ENCODE measurements around the gene KNCN. TPM values are rescaled to one million over a fixed set of nuclear protein-coding genes. Genes with fewer than 3 reads are reported as not detected.

The KNCN gene
- total RNA-seq (2014; rRNA removed; shearing (Covaris generic)), result not detected in 2 replicates

DNA sequence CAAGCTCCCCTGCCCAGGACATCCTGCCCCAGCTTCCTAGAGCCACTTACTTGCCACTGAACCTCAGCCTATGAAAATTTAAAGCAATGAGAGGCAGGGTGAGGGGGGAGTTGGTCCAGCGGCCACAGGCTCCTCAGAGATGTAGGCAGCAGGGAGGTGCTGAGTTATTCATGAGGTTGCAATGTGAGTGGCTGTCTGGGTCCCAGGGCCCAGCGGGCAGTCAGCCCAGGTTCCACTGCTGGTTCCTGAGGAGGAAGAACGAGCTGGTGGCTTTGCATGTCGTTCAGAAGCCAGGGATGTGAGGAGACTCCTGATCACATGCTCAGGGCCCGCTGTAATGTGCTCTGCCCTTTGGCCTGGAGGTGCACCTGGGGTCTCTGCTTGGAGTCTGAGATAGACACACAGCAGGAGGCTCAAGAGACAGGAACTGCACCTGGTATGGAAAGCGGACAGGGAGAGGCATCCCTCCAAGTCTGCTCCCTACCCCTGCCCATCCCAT, at the start of gene KNCN:
KNCN (minus strand) TSS at position 51 of the 499 bp plus-strand sequence. CDS start 432 bp downstream, outside the sequence.
- no peaks in the 10 kb centered on the region for H3K27me3 ChIP-seq (replicated peaks)
- H3K9me3 ChIP-seq (replicated peaks), result no peaks in the 10 kb centered on the region
- DNase-seq (ENCODE audit: low read depth in 1 of 2, low spot score in 2 of 2), result no peak
- no peaks in the 10 kb centered on the region for H3K36me3 ChIP-seq
- H3K4me1 ChIP-seq (replicated peaks), result no peaks in the 10 kb centered on the region
- no peak within 1 kb of the TSS for H3K4me3 ChIP-seq
- no peak within 1 kb of the TSS for H3K27ac ChIP-seq

DNA sequence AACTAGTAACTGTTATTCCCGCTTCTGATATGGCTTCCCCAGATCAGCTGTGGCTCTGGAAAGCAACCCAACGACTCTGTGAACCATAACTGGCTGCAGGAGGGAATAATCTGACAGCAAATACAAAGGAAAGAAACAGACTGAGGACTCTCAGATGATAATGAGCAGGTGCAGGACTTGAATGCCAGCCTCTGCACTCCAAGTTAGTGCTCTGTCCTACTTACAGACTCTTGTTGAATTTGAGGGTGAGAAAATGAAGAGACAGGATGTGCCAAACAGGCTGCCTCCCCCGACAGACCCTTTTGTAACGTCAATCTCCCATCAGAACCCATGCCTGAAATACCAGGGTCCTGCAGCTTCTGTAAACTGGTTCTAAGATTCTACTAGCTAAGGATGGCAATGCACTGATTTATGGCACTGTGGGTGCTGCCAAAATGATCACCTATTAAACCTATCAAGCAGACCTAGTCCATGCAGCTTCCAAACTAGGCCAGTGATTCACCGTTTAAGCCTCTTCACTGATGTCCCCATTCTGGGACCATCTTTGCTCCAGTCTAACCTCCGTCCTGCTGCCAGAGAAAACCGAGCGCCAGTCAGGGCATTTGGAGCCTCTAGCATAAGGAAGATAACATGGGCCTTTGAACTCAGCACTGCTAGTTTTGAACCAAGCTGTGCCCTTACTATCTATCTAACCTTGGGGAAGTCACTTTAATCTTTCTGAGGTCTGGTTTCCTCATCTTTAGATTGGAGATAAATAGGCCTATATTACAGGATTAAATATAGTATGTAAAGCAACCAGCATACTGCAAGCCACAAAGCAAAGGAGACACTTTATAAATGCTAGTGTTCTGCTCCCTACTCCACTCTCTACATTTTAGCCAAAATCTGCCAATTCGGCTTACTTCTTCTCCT, 47.9 kb upstream of the KNCN start:
- H3K27ac ChIP-seq, result no peak overlapping the region
- no peak for DNase-seq (ENCODE audit: low read depth in 1 of 2, low spot score in 2 of 2)
- peaks cover 6% of the 10 kb centered on the region; the same call in 1 of the 2 replicates for H3K36me3 ChIP-seq
- H3K4me3 ChIP-seq, result no peak overlapping the region
- H3K4me1 ChIP-seq (replicated peaks), result peaks cover 14% of the 10 kb centered on the region
- H3K9me3 ChIP-seq (replicated peaks), result no peaks in the 10 kb centered on the region
- no peaks in the 10 kb centered on the region for H3K27me3 ChIP-seq (replicated peaks)

DNA sequence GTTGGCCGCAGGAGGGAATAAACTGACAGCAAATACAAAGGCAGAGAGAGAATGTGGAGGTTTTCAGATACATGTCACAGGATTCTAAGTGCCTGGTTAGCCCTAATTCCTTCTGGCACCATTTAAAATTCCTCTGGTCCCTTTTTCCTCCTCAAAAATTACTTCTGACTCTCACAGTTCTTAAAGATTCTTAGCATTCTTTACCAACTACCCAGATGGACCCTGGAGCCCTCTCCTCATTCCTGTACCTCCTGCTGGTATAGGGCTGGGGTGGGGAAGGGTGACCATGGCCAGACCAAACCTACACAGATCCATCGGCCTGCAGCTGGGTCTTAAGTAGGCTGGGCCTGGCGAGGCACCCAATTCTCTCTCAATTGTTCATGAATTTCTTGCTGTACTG, 45.4 kb upstream of the KNCN start:
- H3K4me1 ChIP-seq (replicated peaks), result peaks cover 6% of the 10 kb centered on the region
- no peaks in the 10 kb centered on the region for H3K27me3 ChIP-seq (replicated peaks)
- no peak for DNase-seq (ENCODE audit: low read depth in 1 of 2, low spot score in 2 of 2)
- no peak overlapping the region for H3K27ac ChIP-seq
- no peak overlapping the region for H3K4me3 ChIP-seq
- peaks cover 26% of the 10 kb centered on the region for H3K36me3 ChIP-seq
- no peaks in the 10 kb centered on the region for H3K9me3 ChIP-seq (replicated peaks)

DNA sequence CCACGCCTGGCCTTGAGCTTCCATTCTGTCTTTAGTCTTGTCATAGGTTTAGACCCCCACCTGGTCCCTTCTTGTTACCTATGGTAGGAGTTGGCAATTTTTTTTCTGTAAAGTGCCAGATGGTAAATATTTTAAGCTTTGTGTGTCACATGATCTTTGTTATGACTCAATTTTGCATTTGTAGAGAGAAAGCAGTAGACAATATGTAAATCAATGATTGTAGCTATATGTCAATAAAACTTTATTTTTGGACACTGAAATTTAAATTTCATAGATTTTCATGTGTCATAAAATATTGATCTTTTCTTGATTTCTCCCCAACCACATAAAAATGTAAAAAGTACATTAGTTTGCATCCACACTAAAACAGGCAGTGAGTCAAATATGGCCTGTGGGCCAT, 44.6 kb upstream of the KNCN start:
- no peak for DNase-seq (ENCODE audit: low read depth in 1 of 2, low spot score in 2 of 2)
- Histone ChIP-seq H3K27ac (no peak overlapping the region), H3K4me1 (replicated peaks) (peaks cover 6% of the 10 kb centered on the region), H3K9me3 (replicated peaks) (no peaks in the 10 kb centered on the region), H3K27me3 (replicated peaks) (no peaks in the 10 kb centered on the region), H3K36me3 (peaks cover 29% of the 10 kb centered on the region), H3K4me3 (no peak overlapping the region)

DNA sequence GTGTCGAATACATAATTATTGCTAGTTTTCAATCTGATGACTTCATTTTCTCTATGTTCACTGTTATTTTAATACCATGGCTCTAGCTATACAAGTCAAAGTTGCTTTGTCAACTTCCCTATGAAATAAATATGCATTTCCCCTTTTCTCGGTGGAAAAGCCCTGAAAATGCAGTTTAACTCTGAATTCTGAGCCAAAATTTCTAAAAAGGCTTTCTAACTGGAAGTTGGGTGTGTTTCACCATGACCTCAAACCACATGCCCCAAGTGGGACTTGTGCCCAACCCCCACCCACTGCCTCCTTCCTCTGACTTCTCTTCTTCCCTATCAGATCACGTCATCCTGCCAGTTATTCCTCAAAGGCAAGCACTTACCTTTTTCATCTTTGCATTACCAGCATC, 43.7 kb upstream of the KNCN start:
- Histone ChIP-seq H3K4me1 (replicated peaks) (peaks cover 2% of the 10 kb centered on the region), H3K9me3 (replicated peaks) (no peaks in the 10 kb centered on the region), H3K27ac (no peak overlapping the region), H3K27me3 (replicated peaks) (no peaks in the 10 kb centered on the region), H3K4me3 (no peak overlapping the region), H3K36me3 (peaks cover 38% of the 10 kb centered on the region)
- DNase-seq (ENCODE audit: low read depth in 1 of 2, low spot score in 2 of 2), result no peak

DNA sequence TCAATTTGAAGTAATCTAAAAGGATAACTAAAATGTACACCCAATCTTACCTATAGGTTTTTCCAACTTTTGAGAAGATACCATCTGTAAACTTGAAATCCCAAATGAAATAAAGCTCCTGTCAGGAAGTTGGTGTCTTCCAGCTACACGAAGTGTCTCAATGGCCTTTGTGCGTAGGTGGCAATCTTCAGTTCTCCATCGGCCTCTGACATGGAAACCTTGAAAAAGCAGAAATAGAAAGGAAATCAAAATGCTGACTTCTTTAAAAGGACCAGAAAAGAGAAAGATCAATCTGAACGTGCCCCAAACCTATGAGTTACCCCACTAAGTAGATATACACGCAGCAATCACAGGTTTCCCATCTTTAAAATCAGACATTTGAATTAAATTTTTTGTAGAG, 42.6 kb upstream of the KNCN start:
- H3K36me3 ChIP-seq, result peaks cover 43% of the 10 kb centered on the region
- H3K4me3 ChIP-seq, result no peak overlapping the region
- DNase-seq (ENCODE audit: low read depth in 1 of 2, low spot score in 2 of 2), result no peak
- no peaks in the 10 kb centered on the region for H3K9me3 ChIP-seq (replicated peaks)
- H3K27ac ChIP-seq, result no peak overlapping the region
- no peaks in the 10 kb centered on the region for H3K4me1 ChIP-seq (replicated peaks)
- no peaks in the 10 kb centered on the region for H3K27me3 ChIP-seq (replicated peaks)

DNA sequence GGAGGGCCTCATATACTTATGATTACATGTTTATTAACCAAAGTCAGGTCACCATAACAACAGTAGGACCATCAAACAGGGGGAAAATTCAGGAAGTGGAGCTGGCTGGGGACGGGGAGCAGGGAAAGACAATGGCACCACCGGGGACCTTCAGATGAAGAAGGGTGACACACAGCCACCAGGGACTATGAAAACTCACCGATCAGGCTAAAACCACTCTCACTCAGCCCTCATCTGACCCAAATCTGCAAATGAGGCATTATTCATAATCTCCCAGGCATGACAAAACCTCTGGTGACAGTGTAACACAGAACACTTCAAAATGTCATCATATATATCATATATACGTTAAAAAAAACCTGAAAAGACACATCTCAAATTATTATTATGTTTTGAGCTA, 41.4 kb upstream of the KNCN start:
- Histone ChIP-seq H3K36me3 (peaks cover 47% of the 10 kb centered on the region), H3K27ac (no peak overlapping the region), H3K4me1 (replicated peaks) (no peaks in the 10 kb centered on the region), H3K9me3 (replicated peaks) (no peaks in the 10 kb centered on the region), H3K27me3 (replicated peaks) (no peaks in the 10 kb centered on the region), H3K4me3 (no peak overlapping the region)
- no peak for DNase-seq (ENCODE audit: low read depth in 1 of 2, low spot score in 2 of 2)

DNA sequence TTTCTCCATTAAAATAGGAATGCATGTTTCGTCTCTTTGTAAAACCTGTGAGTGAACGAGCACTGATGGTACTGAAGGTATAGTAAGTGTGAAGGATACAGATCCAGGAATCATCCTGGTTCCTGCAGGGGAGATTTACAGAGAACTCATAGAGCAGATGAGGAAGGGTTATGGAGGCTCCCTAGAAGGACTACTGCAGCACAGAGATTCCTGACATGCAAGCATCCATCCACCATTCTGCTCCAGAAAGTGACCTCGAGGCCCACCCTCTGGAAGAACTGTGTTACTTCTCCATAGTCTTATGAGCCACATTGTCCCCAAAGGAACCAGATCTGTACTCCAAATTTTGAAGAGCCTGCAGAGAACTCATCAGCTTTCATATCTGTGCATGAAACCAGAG, 38.1 kb upstream of the KNCN start:
- peaks cover 54% of the 10 kb centered on the region for H3K36me3 ChIP-seq
- no peaks in the 10 kb centered on the region for H3K9me3 ChIP-seq (replicated peaks)
- no peaks in the 10 kb centered on the region for H3K27me3 ChIP-seq (replicated peaks)
- no peak overlapping the region for H3K4me3 ChIP-seq
- no peak for DNase-seq (ENCODE audit: low read depth in 1 of 2, low spot score in 2 of 2)
- no peak overlapping the region for H3K27ac ChIP-seq
- no peaks in the 10 kb centered on the region for H3K4me1 ChIP-seq (replicated peaks)

DNA sequence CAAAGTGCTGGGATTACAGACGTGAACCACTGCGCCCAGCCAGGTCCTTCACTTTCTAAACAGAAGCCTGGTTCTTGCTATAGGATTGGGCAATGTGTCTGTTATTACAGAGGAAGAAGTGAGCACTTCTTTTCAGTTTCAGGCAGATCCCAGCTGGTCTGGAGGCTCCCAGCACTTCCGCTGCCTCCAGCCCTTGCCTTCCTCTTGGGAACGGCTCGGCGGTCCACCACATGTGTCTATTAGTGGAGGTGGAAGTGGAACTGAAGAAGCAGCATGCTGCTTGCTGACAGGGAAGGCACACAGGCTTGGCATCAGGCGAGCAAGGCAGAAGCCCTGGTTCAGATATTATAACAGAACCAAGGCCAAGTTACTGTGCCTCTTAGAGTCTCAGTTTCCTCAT, 35.6 kb upstream of the KNCN start:
- Histone ChIP-seq H3K4me1 (replicated peaks) (no peaks in the 10 kb centered on the region), H3K27ac (no peak overlapping the region), H3K4me3 (no peak overlapping the region), H3K36me3 (peaks cover 40% of the 10 kb centered on the region), H3K27me3 (replicated peaks) (no peaks in the 10 kb centered on the region), H3K9me3 (replicated peaks) (no peaks in the 10 kb centered on the region)
- no peak for DNase-seq (ENCODE audit: low read depth in 1 of 2, low spot score in 2 of 2)

DNA sequence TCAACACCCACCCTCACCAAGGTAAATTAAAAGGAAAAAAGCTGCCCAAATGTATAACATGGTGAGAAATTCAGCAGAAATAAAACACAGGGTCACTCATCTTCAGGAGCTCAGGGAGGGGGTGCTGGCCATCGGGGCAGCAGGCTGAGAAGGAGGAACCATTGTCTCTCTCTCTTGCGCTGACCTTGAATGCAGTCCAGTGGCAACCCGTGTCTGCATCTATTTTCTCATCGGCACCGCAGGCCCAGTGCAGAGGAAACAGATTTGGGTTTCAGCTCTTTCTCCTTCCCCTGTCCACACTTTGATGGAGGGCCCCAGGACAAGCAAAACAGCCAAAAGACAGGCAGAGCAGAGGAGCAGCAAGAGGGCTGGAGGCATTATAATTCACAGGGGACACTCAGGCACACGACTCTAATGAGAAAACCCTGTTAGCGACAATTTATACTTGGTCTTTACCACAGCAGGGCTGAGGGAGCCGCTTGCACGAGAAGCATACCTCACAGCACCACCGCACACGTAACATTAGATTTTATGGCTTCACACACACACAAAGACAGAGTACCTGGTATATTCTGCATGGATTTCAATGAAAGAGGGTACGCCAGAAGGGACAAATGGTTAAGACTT, 34.0 kb upstream of the KNCN start:
- Histone ChIP-seq H3K27ac (no peak overlapping the region), H3K4me1 (replicated peaks) (no peaks in the 10 kb centered on the region), H3K4me3 (no peak overlapping the region), H3K9me3 (replicated peaks) (no peaks in the 10 kb centered on the region), H3K36me3 (peaks cover 41% of the 10 kb centered on the region), H3K27me3 (replicated peaks) (no peaks in the 10 kb centered on the region)
- no peak for DNase-seq (ENCODE audit: low read depth in 1 of 2, low spot score in 2 of 2)

DNA sequence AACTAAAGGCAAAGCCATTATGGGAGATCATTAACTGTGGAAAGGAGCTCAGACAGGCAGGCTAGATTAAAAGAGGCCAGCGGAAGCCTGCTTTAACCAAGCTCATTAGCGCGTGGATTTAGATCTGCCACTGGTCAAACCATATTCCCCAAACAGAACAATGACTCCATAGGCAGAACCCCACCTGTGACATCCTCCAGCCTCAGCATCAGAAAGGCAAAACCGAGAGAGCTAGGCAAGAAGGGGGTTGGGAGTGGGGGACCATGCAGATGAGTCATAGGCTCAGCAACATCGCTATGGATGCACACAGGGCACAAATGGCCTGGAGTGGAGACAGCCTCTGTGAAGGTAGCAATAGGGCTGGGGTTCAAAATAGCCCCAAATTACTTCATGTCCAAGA, 32.0 kb upstream of the KNCN start:
- Histone ChIP-seq H3K36me3 (peaks cover 43% of the 10 kb centered on the region), H3K27ac (no peak overlapping the region), H3K4me3 (no peak overlapping the region), H3K4me1 (replicated peaks) (no peaks in the 10 kb centered on the region), H3K27me3 (replicated peaks) (no peaks in the 10 kb centered on the region), H3K9me3 (replicated peaks) (no peaks in the 10 kb centered on the region)
- DNase-seq (ENCODE audit: low read depth in 1 of 2, low spot score in 2 of 2), result no peak

DNA sequence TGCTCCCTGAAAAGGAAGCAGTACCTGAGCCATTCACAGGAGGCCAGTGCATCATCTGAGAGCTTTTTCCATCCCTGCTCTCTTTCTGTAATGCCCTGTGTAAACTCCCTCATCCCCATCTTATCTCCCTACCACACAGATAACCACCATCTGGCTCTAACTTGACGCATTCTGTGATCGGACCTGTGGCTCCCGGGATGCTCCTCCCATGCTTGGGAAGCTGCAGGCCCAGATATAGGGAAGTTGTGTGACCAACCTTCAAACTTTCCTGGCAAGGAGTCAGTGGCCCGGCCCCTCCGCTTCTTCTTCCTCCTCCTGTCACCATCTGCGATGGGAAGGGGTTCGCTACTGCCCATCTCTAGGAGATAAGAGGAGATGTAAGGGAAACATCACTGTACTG, 31.5 kb upstream of the KNCN start:
- Histone ChIP-seq H3K9me3 (replicated peaks) (no peaks in the 10 kb centered on the region), H3K4me1 (replicated peaks) (no peaks in the 10 kb centered on the region), H3K27ac (no peak overlapping the region), H3K27me3 (replicated peaks) (no peaks in the 10 kb centered on the region), H3K4me3 (no peak overlapping the region), H3K36me3 (peaks cover 44% of the 10 kb centered on the region)
- DNase-seq (ENCODE audit: low read depth in 1 of 2, low spot score in 2 of 2), result no peak

DNA sequence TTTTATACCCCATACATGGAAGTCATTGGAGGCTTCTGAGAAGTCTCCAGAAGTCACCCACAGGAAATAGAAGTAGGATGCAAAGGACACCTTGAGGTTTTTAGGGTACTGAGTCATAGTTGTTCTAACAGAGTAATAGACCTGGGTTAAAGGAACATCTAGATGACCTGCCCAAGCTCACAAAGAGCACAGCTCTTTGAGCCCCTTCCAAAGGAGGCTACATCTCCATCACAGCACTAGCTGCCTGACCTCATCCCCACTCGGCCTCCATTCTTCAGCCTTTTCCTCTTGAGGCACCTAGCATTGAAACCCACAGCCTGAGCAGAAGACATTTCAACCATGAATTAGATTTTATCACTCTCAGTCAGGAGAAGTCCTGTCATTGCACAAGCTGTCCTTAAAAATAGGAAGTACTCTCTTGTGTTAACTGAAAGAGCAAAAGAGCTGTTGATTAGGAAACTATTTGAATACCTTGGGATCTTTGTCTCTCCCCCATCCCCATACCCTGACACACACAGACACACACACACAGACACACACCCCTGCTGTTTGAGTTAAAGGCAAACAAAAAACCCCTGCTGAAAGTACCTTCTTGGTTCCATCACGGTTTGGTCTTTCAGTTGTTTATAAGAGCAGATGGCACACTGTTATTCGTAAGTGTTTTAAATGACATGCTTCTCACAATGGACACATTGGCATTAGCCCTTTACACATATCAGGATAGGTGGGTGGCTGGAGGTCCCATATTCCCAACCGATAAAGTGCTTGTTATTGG, 30.4 kb upstream of the KNCN start:
- H3K36me3 ChIP-seq, result peaks cover 41% of the 10 kb centered on the region
- H3K4me1 ChIP-seq (replicated peaks), result no peaks in the 10 kb centered on the region
- no peak overlapping the region for H3K4me3 ChIP-seq
- H3K9me3 ChIP-seq (replicated peaks), result no peaks in the 10 kb centered on the region
- no peaks in the 10 kb centered on the region for H3K27me3 ChIP-seq (replicated peaks)
- no peak for DNase-seq (ENCODE audit: low read depth in 1 of 2, low spot score in 2 of 2)
- no peak overlapping the region for H3K27ac ChIP-seq
